Metanephros (tissue), 1 donor: Measurements from ENCODE around the gene SCNN1B. TPM values are rescaled to one million over a fixed set of nuclear protein-coding genes. Genes with fewer than 3 reads are reported as not detected.

Experiments used
- total RNA-seq: library from RNA; depleted of rRNA; stranded (reverse); fragments of >200 nt; gene quantifications from one replicate; pipeline ENCODE4 v1.2.3, GENCODE V29; 2014

The SCNN1B gene
- 15.6 TPM for total RNA-seq

GRCh38 chr16:23302045-23302956 lies at the start of gene SCNN1B:
SCNN1B (plus strand) TSS chr16:23302302; CDS start chr16:23348600, 46,298 bp downstream.

Other genes with a start within 250 kb of the SCNN1B start
- 15.3 TPM for gene USP31, start 152.8 kb upstream of the SCNN1B start, total RNA-seq
- 42.4 TPM for gene SCNN1G, start 119.6 kb upstream of the SCNN1B start, total RNA-seq
- 29.5 TPM for gene COG7, start 150.9 kb downstream of the SCNN1B start, total RNA-seq
- 60.0 TPM for gene GGA2, start 208.2 kb downstream of the SCNN1B start, total RNA-seq